SU-DHL-6 (cell line): ENCODE data around the gene WFIKKN2.

Experiments
- EZH2phosphoT487 ChIP-seq: fragments of 200-600 bp; sonication (generic), shearing (Covaris generic); conservative IDR thresholded peaks from 2 replicates; pipeline ENCODE4 v1.6.1; 2018; ENCODE audit warnings: mild to moderate bottlenecking, antibody characterized with exemption, low read length, moderate library complexity, mixed read lengths
- TF ChIP-seq, protein P1 (sequence below): fragments of 200-600 bp; sonication (generic); IDR thresholded peaks from one replicate; pipeline ENCODE4 v1.5.1; 2017; ENCODE audit warnings: antibody characterized with exemption, mild to moderate bottlenecking, low read length, moderate library complexity; ENCODE audit not compliant: insufficient read depth, poor library complexity, severe bottlenecking

DNA sequence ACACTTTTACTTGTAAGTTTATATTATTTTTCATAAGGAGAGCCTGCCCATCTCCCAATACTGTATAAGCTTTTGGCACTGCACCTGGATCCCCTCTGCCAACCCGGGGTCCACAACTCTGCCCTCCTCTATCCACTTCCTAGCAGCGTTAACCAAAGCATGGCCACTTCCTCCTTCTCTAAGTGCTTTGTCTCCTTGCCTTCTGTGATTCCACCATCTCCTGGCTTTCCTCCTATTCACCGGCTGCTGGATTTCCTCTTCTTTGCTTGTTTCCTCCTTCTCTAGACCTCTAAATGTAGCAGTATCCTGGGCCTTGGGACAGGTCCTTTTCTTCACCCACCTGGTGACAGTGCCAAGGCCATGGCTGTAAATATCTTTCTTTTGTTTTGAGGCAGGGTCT is 20.0 kb upstream of the WFIKKN2 start:
- TF ChIP-seq, protein P1, sequence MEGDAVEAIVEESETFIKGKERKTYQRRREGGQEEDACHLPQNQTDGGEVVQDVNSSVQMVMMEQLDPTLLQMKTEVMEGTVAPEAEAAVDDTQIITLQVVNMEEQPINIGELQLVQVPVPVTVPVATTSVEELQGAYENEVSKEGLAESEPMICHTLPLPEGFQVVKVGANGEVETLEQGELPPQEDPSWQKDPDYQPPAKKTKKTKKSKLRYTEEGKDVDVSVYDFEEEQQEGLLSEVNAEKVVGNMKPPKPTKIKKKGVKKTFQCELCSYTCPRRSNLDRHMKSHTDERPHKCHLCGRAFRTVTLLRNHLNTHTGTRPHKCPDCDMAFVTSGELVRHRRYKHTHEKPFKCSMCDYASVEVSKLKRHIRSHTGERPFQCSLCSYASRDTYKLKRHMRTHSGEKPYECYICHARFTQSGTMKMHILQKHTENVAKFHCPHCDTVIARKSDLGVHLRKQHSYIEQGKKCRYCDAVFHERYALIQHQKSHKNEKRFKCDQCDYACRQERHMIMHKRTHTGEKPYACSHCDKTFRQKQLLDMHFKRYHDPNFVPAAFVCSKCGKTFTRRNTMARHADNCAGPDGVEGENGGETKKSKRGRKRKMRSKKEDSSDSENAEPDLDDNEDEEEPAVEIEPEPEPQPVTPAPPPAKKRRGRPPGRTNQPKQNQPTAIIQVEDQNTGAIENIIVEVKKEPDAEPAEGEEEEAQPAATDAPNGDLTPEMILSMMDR, result no peak
- no peak for TF ChIP-seq EZH2phosphoT487
